Neural progenitor cell (in vitro differentiated cells): ENCODE data around the gene FST. TPM values are rescaled to one million over a fixed set of nuclear protein-coding genes. Genes with fewer than 3 reads are reported as not detected.

Experiments
- DNase-seq: peaks from one replicate; pipeline ENCODE4 v3.0.0-alpha.2; 2016; ENCODE audit warnings: low spot score
- H2AFZ ChIP-seq: fragments of 200-600 bp; sonication (generic); replicated peaks from 2 replicates; pipeline ENCODE4 v1.6.1; 2016; ENCODE audit warnings: antibody characterized with exemption
- H3F3A ChIP-seq: fragments of 200-600 bp; sonication (generic); 2 replicates; pipeline ENCODE4 v1.6.1; 2016; ENCODE audit warnings: antibody characterized with exemption, low read depth
- H3K27ac ChIP-seq: fragments of 200-600 bp; sonication (generic); 2 replicates; pipeline ENCODE4 v1.5.1; 2016; ENCODE audit warnings: mild to moderate bottlenecking
- H3K27me3 ChIP-seq: fragments of 200-600 bp; sonication (generic); 2 replicates; pipeline ENCODE4 v1.6.1; 2016; ENCODE audit warnings: mild to moderate bottlenecking, moderate library complexity
- H3K36me3 ChIP-seq: fragments of 200-600 bp; sonication (generic); 2 replicates; pipeline ENCODE4 v1.5.1; 2016
- H3K4me1 ChIP-seq: fragments of 200-600 bp; sonication (generic); 2 replicates; pipeline ENCODE4 v1.6.1; 2016; ENCODE audit warnings: mixed run types
- H3K4me2 ChIP-seq: fragments of 200-600 bp; sonication (generic); 2 replicates; pipeline ENCODE4 v1.6.1; 2016
- H3K4me3 ChIP-seq: fragments of 200-600 bp; sonication (generic); 2 replicates; pipeline ENCODE4 v1.5.1; 2016
- H3K79me2 ChIP-seq: fragments of 200-600 bp; sonication (generic); 2 replicates; pipeline ENCODE4 v1.6.1; 2016; ENCODE audit warnings: low read depth
- H3K9ac ChIP-seq: fragments of 200-600 bp; sonication (generic); 2 replicates; pipeline ENCODE4 v1.6.1; 2016
- H3K9me3 ChIP-seq: fragments of 200-600 bp; sonication (generic); 2 replicates; pipeline ENCODE4 v1.5.1; 2016; ENCODE audit warnings: low read depth
- H4K20me1 ChIP-seq: fragments of 200-600 bp; sonication (generic); 2 replicates; pipeline ENCODE4 v1.6.1; 2016; ENCODE audit warnings: low read depth
- H3K27ac Mint-ChIP-seq: 3 replicates; pipeline ENCODE4 v1.8.0; 2021; ENCODE audit warnings: mixed read lengths
- H3K27me3 Mint-ChIP-seq: 2 replicates; pipeline ENCODE4 v1.8.0; 2022; ENCODE audit warnings: low read depth, mild to moderate bottlenecking, inconsistent platforms, moderate library complexity, mixed read lengths; ENCODE audit not compliant: insufficient read depth
- H3K36me3 Mint-ChIP-seq: 3 replicates; pipeline ENCODE4 v1.8.0; 2021; ENCODE audit warnings: mixed read lengths
- H3K4me1 Mint-ChIP-seq: 3 replicates; pipeline ENCODE4 v1.8.0; 2021; ENCODE audit warnings: mixed read lengths
- H3K4me3 Mint-ChIP-seq: 3 replicates; pipeline ENCODE4 v1.8.0; 2021; ENCODE audit warnings: mild to moderate bottlenecking, moderate library complexity, mixed read lengths
- H3K9me3 Mint-ChIP-seq: 3 replicates; pipeline ENCODE4 v1.8.0; 2020; ENCODE audit warnings: mixed read lengths
- EZH2 ChIP-seq: fragments of 200-600 bp; sonication (generic); IDR thresholded peaks from 2 replicates; pipeline ENCODE4 v1.6.1; 2017; ENCODE audit warnings: antibody characterized with exemption, mild to moderate bottlenecking, moderate library complexity
- EZH2phosphoT487 ChIP-seq: fragments of 200-600 bp; sonication (generic); IDR thresholded peaks from 2 replicates; pipeline ENCODE4 v1.6.1; 2017; ENCODE audit warnings: antibody characterized with exemption
- total RNA-seq: library from RNA; depleted of rRNA; stranded (reverse); fragments of >200 nt; gene quantifications from 2 replicates; pipeline ENCODE4 v1.2.3, GENCODE V29; 2015; ENCODE audit warnings: low replicate concordance
- TF ChIP-seq, protein P1 (sequence below): fragments of 200-600 bp; sonication (generic); IDR thresholded peaks from 2 replicates; pipeline ENCODE4 v1.5.1; 2017; ENCODE audit warnings: antibody characterized with exemption, mild to moderate bottlenecking

The FST gene
- total RNA-seq, 1 donor from 2014 or later = 79.4 TPM

DNA sequence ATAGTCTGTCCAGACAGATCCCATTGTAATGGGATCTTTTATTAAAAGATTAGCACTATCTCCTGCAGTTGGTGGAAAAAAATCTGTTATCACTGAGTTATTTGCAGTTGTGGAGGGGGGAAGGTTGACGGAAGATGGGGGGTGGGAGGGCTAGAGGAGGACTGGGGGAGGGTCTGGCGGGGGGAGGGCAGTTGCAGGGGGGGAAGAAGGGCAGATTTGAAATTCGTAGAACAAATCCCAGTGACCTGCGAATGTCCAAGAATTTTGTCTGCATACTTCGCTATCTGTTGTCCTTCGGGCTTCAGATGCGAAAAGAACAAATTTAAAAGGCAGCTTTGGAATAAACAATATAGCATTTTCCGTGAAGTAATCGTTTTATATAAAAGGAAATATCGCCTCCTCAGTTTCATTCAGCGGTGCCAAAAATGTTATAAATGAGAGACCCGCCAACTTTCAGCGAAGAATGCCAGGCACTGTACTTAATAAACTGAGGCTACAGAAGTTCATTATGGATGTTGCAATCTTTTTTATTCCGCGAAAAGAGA is 1.3 kb upstream of the FST start:
- Mint-ChIP-seq H3K9me3 (peaks cover 2% of the 10 kb centered on the region), H3K4me1 (peaks cover 15% of the 10 kb centered on the region), H3K27ac (peak overlapping the region; percentile 79), H3K27me3 (peaks cover 9% of the 10 kb centered on the region), H3K36me3 (peaks cover 7% of the 10 kb centered on the region), H3K4me3 (peak overlapping the region; percentile 94)
- H3K4me3 ChIP-seq = peak overlapping the region; percentile 75
- TF ChIP-seq, protein P1, sequence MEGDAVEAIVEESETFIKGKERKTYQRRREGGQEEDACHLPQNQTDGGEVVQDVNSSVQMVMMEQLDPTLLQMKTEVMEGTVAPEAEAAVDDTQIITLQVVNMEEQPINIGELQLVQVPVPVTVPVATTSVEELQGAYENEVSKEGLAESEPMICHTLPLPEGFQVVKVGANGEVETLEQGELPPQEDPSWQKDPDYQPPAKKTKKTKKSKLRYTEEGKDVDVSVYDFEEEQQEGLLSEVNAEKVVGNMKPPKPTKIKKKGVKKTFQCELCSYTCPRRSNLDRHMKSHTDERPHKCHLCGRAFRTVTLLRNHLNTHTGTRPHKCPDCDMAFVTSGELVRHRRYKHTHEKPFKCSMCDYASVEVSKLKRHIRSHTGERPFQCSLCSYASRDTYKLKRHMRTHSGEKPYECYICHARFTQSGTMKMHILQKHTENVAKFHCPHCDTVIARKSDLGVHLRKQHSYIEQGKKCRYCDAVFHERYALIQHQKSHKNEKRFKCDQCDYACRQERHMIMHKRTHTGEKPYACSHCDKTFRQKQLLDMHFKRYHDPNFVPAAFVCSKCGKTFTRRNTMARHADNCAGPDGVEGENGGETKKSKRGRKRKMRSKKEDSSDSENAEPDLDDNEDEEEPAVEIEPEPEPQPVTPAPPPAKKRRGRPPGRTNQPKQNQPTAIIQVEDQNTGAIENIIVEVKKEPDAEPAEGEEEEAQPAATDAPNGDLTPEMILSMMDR = no peak
- TF ChIP-seq EZH2 = no peak
- no peaks in the 10 kb centered on the region for H3K9me3 ChIP-seq
- H2AFZ ChIP-seq = peak overlapping the region; percentile 75
- peak overlapping the region; percentile 88 for H3K4me2 ChIP-seq
- peaks cover 2% of the 10 kb centered on the region for H3K36me3 ChIP-seq
- no peaks in the 10 kb centered on the region for H3K27me3 ChIP-seq
- H3K79me2 ChIP-seq = peaks cover 45% of the 10 kb centered on the region
- DNase-seq = peak; percentile 59
- peak overlapping the region; percentile 92 for H3K27ac ChIP-seq
- peaks cover 8% of the 10 kb centered on the region for H4K20me1 ChIP-seq
- H3K4me1 ChIP-seq = peaks cover 14% of the 10 kb centered on the region
- H3K9ac ChIP-seq = peak overlapping the region; percentile 53
- H3F3A ChIP-seq = peaks cover 47% of the 10 kb centered on the region

DNA sequence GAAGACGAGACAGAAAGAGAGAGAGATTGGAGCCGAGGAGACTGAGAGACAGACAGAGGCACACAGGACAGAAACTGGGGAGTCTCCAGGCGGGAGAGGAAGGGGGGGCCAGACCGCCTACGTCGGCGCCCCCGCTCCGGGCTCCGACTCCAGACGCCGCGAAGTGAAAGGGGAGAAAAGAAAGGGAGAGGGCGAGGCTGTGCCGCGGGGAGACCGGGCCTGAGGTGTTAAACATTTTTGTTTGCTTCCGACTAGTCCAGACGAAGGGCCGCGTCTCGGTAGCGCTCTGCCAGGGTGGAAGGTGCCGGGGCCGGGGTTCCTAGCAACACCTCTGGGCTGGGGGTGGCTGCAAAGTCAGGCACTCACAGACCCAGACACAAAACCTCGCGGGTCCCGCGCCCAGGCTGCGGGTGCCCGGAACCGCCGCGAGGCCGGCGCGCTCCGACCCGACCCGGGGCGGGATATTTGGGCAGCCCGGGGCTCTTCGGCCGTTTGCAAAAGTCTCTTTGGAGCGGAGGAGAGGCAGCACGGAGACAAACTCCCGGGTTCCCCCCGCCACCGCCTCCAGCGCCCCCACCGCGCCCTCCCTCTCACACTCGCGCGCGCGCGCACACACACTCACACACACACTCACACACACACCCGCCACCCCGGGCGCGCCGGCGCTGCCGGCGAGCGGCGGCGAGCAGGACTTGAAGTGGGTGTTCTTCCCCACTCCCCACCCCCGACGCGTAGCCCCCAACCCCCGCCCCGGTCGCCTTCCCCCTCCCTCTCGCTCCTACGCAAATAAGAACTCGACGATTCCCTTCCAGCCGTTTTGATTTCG is 626 bp upstream of the FST start:
- peak overlapping the region; percentile 92 for H3K27ac ChIP-seq
- H3K9me3 ChIP-seq = no peaks in the 10 kb centered on the region
- DNase-seq = peak; percentile 82
- peaks cover 2% of the 10 kb centered on the region for H3K9me3 Mint-ChIP-seq
- peak overlapping the region; percentile 75 for H3K4me3 ChIP-seq
- H3K79me2 ChIP-seq = peaks cover 52% of the 10 kb centered on the region
- peaks cover 7% of the 10 kb centered on the region for H3K36me3 Mint-ChIP-seq
- H3F3A ChIP-seq = peaks cover 54% of the 10 kb centered on the region
- peaks cover 8% of the 10 kb centered on the region for H4K20me1 ChIP-seq
- TF ChIP-seq, protein P1 = no peak
- TF ChIP-seq EZH2phosphoT487 = no peak
- no peak for TF ChIP-seq EZH2
- H3K9ac ChIP-seq = peak overlapping the region; percentile 53
- H3K4me1 ChIP-seq = peaks cover 16% of the 10 kb centered on the region
- H3K36me3 ChIP-seq = peaks cover 7% of the 10 kb centered on the region
- peaks cover 15% of the 10 kb centered on the region for H3K4me1 Mint-ChIP-seq
- H3K27me3 Mint-ChIP-seq = peaks cover 9% of the 10 kb centered on the region
- H3K27ac Mint-ChIP-seq = peak overlapping the region; percentile 79
- peak overlapping the region; percentile 88 for H3K4me2 ChIP-seq
- peak overlapping the region; percentile 94 for H3K4me3 Mint-ChIP-seq
- H2AFZ ChIP-seq = peak overlapping the region; percentile 75
- H3K27me3 ChIP-seq = no peaks in the 10 kb centered on the region

DNA sequence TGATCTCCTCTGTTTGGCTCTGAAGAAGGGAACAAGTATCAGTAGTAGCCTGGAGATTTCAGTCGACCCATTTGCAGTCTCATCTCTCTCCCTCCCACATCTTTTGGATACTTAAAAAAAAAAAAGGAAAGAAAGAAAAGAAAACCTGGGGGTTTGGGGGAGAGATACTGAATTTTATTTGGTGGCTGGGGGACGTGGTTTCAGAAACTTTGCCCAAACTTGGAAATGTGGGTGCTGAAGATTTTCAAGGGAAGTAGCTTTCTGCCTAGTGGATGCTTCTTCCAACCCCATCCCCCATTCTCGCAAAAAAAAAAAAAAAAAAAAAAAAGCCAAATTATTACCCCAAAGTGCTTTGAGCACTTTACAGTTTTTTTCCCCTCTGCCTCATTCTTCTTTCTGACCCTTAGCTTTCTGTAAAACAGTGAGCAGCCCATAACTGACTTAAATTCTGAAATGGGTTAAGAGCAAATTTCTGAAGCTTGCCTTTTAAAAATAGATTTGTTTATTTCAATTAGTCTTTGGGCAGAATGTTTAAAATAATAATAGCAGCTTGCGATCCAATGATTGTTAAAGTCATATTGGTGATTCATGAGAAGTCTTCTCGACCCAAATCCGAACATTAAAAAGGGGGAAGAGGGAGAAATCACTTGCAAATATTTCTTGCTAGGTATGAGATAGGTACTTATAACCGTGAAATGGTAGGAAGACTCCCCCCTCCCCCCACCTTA is 894 bp downstream of the FST start:
- peaks cover 2% of the 10 kb centered on the region for H3K9me3 Mint-ChIP-seq
- H3K36me3 Mint-ChIP-seq = peaks cover 13% of the 10 kb centered on the region
- TF ChIP-seq, protein P1 = no peak
- no peak for TF ChIP-seq EZH2
- no peak for TF ChIP-seq EZH2phosphoT487
- peaks cover 56% of the 10 kb centered on the region for H3K79me2 ChIP-seq
- H3F3A ChIP-seq = peaks cover 69% of the 10 kb centered on the region
- peak overlapping the region; percentile 75 for H3K4me3 ChIP-seq
- no peaks in the 10 kb centered on the region for H3K27me3 ChIP-seq
- H3K36me3 ChIP-seq = peaks cover 13% of the 10 kb centered on the region
- H3K9ac ChIP-seq = peak overlapping the region; percentile 64
- peaks cover 8% of the 10 kb centered on the region for H4K20me1 ChIP-seq
- no peak for DNase-seq
- H2AFZ ChIP-seq = no peak overlapping the region
- peaks cover 9% of the 10 kb centered on the region for H3K27me3 Mint-ChIP-seq
- peak overlapping the region; percentile 88 for H3K4me2 ChIP-seq
- H3K4me1 ChIP-seq = peaks cover 16% of the 10 kb centered on the region
- H3K4me3 Mint-ChIP-seq = peak overlapping the region; percentile 96
- peaks cover 15% of the 10 kb centered on the region for H3K4me1 Mint-ChIP-seq
- H3K27ac ChIP-seq = no peak overlapping the region
- peak overlapping the region; percentile 84 for H3K27ac Mint-ChIP-seq
- H3K9me3 ChIP-seq = no peaks in the 10 kb centered on the region
